GM19463 (cell line): ENCODE data around the gene FOXR1.
"Not testable (repeated sequence)": the region's sequence is repeated elsewhere in the genome, so short reads cannot be mapped to it uniquely, and the experiment has no call there.

Experiments used
- ATAC-seq: cut with Tn5 transposase; IDR thresholded peaks from one replicate; pipeline ENCODE4 v1.9.1; 2021; ENCODE audit warnings: mild to moderate bottlenecking, moderate library complexity; ENCODE audit not compliant: unreplicated experiment

The FOXR1 gene

GRCh38 chr11:118991486-118992038 lies 20.0 kb downstream of the FOXR1 start:
- not testable (repeated sequence) for ATAC-seq

- ATAC-seq: no peak
Observed at GRCh38 chr11:118996926-118997626, 25.5 kb downstream of the FOXR1 start.

GRCh38 chr11:118997627-118998387 lies 26.2 kb downstream of the FOXR1 start, which contains the start of gene CENATAC:
Gene CENATAC (plus strand): TSS chr11:118998138. CDS start chr11:118998198, 60 bp downstream.
- ATAC-seq: peak; percentile 93

GRCh38 chr11:118998388-118998717 lies 26.8 kb downstream of the FOXR1 start:
- ATAC-seq: peak; percentile 4

GRCh38 chr11:118998822-118999221 lies 27.3 kb downstream of the FOXR1 start:
- ATAC-seq: no peak

- no peak for ATAC-seq
Observed at GRCh38 chr11:119000906-119001305, 29.3 kb downstream of the FOXR1 start.

- ATAC-seq: no peak
Observed at GRCh38 chr11:119006656-119007055, 35.1 kb downstream of the FOXR1 start.

- no peak for ATAC-seq
Observed at GRCh38 chr11:119011476-119012053, 40.0 kb downstream of the FOXR1 start.

- no peak for ATAC-seq
Observed at GRCh38 chr11:119012629-119013170, 41.1 kb downstream of the FOXR1 start.

- no peak for ATAC-seq
Observed at GRCh38 chr11:119014209-119014924, 42.8 kb downstream of the FOXR1 start.

- ATAC-seq: no peak
Observed at GRCh38 chr11:119015054-119015611, 43.6 kb downstream of the FOXR1 start.

GRCh38 chr11:119016216-119017009 lies 44.9 kb downstream of the FOXR1 start:
- ATAC-seq: no peak

- not testable (repeated sequence) for ATAC-seq
Observed at GRCh38 chr11:119017377-119017776, 45.8 kb downstream of the FOXR1 start.

- peak; percentile 89 for ATAC-seq
Observed at GRCh38 chr11:119018074-119018938, 46.7 kb downstream of the FOXR1 start, which contains the start of the genes RPS25 and TRAPPC4. Gene RPS25 (minus strand): TSS chr11:119018343. CDS start chr11:119018284, 59 bp downstream. Gene TRAPPC4 (plus strand): TSS chr11:119018766. CDS start chr11:119018796, 30 bp downstream.

GRCh38 chr11:119019996-119020395 lies 48.4 kb downstream of the FOXR1 start:
- no peak for ATAC-seq

- ATAC-seq: no peak
Observed at GRCh38 chr11:119021631-119022030, 50.1 kb downstream of the FOXR1 start.

GRCh38 chr11:119023741-119024140 lies 52.2 kb downstream of the FOXR1 start:
- ATAC-seq: no peak

GRCh38 chr11:119024430-119025098 lies 53.0 kb downstream of the FOXR1 start:
- no peak for ATAC-seq
